GM12878 (cell line): Measurements from ENCODE around the gene BLOC1S6. TPM values are rescaled to one million over a fixed set of nuclear protein-coding genes. Genes with fewer than 3 reads are reported as not detected.

ENCODE experiments used
- CHD1 ChIP-seq: IDR thresholded peaks from 2 replicates; pipeline ENCODE4 v1.6.1; 2012; ENCODE audit warnings: low read depth, low read length, improper control_type of control experiment
- CREB1 ChIP-seq: IDR thresholded peaks from 2 replicates; pipeline ENCODE4 v1.6.1; 2012; ENCODE audit warnings: low read depth, mild to moderate bottlenecking, inconsistent platforms
- E2F8 ChIP-seq: fragments of 450-650 bp; IDR thresholded peaks from 2 replicates; pipeline ENCODE4 v1.6.1; 2018; ENCODE audit warnings: mild to moderate bottlenecking, low read depth, moderate library complexity; ENCODE audit not compliant: partially characterized antibody
- E4F1 ChIP-seq: fragments of 450-650 bp; IDR thresholded peaks from 2 replicates; pipeline ENCODE4 v1.6.1; 2018; ENCODE audit warnings: borderline replicate concordance, mild to moderate bottlenecking; ENCODE audit not compliant: partially characterized antibody
- EP300 ChIP-seq, 2 experiments: fragments of 150-350 bp in 1 of 2; IDR thresholded peaks; 2 replicates each; pipeline ENCODE4 v1.6.1; 2011 to 2012; ENCODE audit warnings: low read depth in 2 of 2, low read length in 2 of 2, borderline replicate concordance in 1 of 2, improper control_type of control experiment in 1 of 2, inconsistent platforms in 1 of 2; ENCODE audit not compliant: control insufficient read depth in 1 of 2
- GATAD2B ChIP-seq: fragments of 450-650 bp; conservative IDR thresholded peaks from 2 replicates; pipeline ENCODE4 v1.6.1; 2017; ENCODE audit warnings: low read depth, mild to moderate bottlenecking, moderate library complexity
- HDGF ChIP-seq: fragments of 450-650 bp; IDR thresholded peaks from 2 replicates; pipeline ENCODE4 v1.6.1; 2016; ENCODE audit warnings: antibody characterized with exemption
- IKZF2 ChIP-seq, 2 experiments: fragments of 450-650 bp; IDR thresholded peaks; 2 replicates each; pipeline ENCODE4 v1.6.1; 2017; ENCODE audit warnings: mild to moderate bottlenecking in 2 of 2, moderate library complexity in 2 of 2
- JUND ChIP-seq: IDR thresholded peaks from 2 replicates; pipeline ENCODE4 v1.6.1; 2012; ENCODE audit warnings: low read depth, mild to moderate bottlenecking, low read length, improper control_type of control experiment, moderate library complexity
- MLLT1 ChIP-seq: fragments of 450-650 bp; IDR thresholded peaks from 2 replicates; pipeline ENCODE4 v1.6.1; 2016; ENCODE audit warnings: mild to moderate bottlenecking
- MTA2 ChIP-seq: fragments of 450-650 bp; IDR thresholded peaks from 2 replicates; pipeline ENCODE4 v1.6.1; 2016; ENCODE audit warnings: low read depth, mild to moderate bottlenecking, moderate library complexity
- NBN ChIP-seq: fragments of 450-650 bp; IDR thresholded peaks from 2 replicates; pipeline ENCODE4 v1.6.1; 2016
- NFIC ChIP-seq: IDR thresholded peaks from 2 replicates; pipeline ENCODE4 v1.6.1; 2012; ENCODE audit warnings: low read depth, mild to moderate bottlenecking, inconsistent platforms, low read length, moderate library complexity
- PAX5 ChIP-seq: IDR thresholded peaks from 2 replicates; pipeline ENCODE4 v1.6.1; 2011; ENCODE audit warnings: low read depth, low read length, borderline replicate concordance
- PKNOX1 ChIP-seq: fragments of 450-650 bp; IDR thresholded peaks from 2 replicates; pipeline ENCODE4 v1.6.1; 2016; ENCODE audit warnings: mild to moderate bottlenecking
- POLR2A ChIP-seq: IDR thresholded peaks from 2 replicates; pipeline ENCODE4 v1.6.1; 2011; ENCODE audit warnings: low read depth, mild to moderate bottlenecking, low read length
- RAD21 ChIP-seq: IDR thresholded peaks from 2 replicates; pipeline ENCODE4 v1.6.1; 2011; ENCODE audit warnings: mild to moderate bottlenecking, low read depth, low read length, moderate library complexity; ENCODE audit not compliant: insufficient read depth
- SIX5 ChIP-seq: IDR thresholded peaks from 2 replicates; pipeline ENCODE4 v1.6.1; 2011; ENCODE audit warnings: mild to moderate bottlenecking, low read depth, low read length, moderate library complexity; ENCODE audit not compliant: severe bottlenecking
- SMAD5 ChIP-seq: IDR thresholded peaks from 2 replicates; pipeline ENCODE4 v1.6.1; 2016; ENCODE audit warnings: antibody characterized with exemption, low read depth
- STAT1 ChIP-seq: fragments of 450-650 bp; conservative IDR thresholded peaks from 2 replicates; pipeline ENCODE4 v1.6.1; 2014; ENCODE audit warnings: antibody characterized with exemption, mild to moderate bottlenecking
- SUPT20H ChIP-seq: IDR thresholded peaks from 2 replicates; pipeline ENCODE4 v1.6.1; 2011; ENCODE audit warnings: low read depth, mild to moderate bottlenecking, low read length, moderate library complexity, borderline replicate concordance; ENCODE audit not compliant: control insufficient read depth
- TARDBP ChIP-seq: IDR thresholded peaks from 2 replicates; pipeline ENCODE4 v1.6.1; 2016; ENCODE audit warnings: borderline replicate concordance
- WRNIP1 ChIP-seq: IDR thresholded peaks from 2 replicates; pipeline ENCODE4 v1.6.1; 2011; ENCODE audit warnings: low read depth, low read length, improper control_type of control experiment, borderline replicate concordance
- ZNF384 ChIP-seq: IDR thresholded peaks from 2 replicates; pipeline ENCODE4 v1.6.1; 2012; ENCODE audit warnings: low read depth, mild to moderate bottlenecking, low read length, improper control_type of control experiment, borderline replicate concordance
- polyA plus RNA-seq, 11 experiments: library from polyadenylated mRNA; depleted of rRNA in 4 of 11; unstranded in 6 of 11; stranded (reverse) in 5 of 11; fragments of >200 nt; fragmentation: Nextera tagmentation in 4 of 11; fragmentation: Illumina TruSeq in 1 of 11; extraction: Ambion mirVana in 4 of 11; extraction: Trizol in 1 of 11; gene quantifications; 1 replicate in 1 of 11; 2 replicates in 10 of 11; pipeline versions ENCODE4 v1.2.1 to v1.2.3, GENCODE V29; 2011 to 2016; ENCODE audit warnings: inconsistent platforms in 2 of 11, missing spikeins in 2 of 11, low read depth in 1 of 11
- total RNA-seq, 4 experiments: library from RNA; depleted of rRNA in 3 of 4; stranded (reverse); fragments of >200 nt in 3 of 4; fragmentation: Illumina TruSeq in 1 of 4; extraction: Trizol in 1 of 4; gene quantifications; 2 replicates each; pipeline versions ENCODE4 v1.2.1 to v1.2.3, GENCODE V29; 2013 to 2021

Gene BLOC1S6
- total and polyA plus RNA-seq, 10 of the 15 experiments (the other 5 are each of a cell fraction or from before 2014, with no cell fraction given), result 13.5 to 48.8 (median 32.7) TPM

GRCh38 chr15:45555934-45556608 is 31.1 kb upstream of the BLOC1S6 start (continued):
- TF ChIP-seq EP300 (IDR thresholded peaks at IDR 0.05; ENCODE audit: borderline replicate concordance in 1 of 2, control insufficient read depth in 1 of 2, low read depth in 2 of 2, low read length in 2 of 2) (peak; percentile 20 to 59; a peak in 1 of 4 replicates), SMAD5 (no peak), JUND (no peak), RAD21 (no peak), NFIC (no peak), NBN (0 out of 2 replicates have a peak, but pooled peaks have one; percentile 41), PAX5 (no peak), E4F1 (peak; percentile 16), CHD1 (no peak), TARDBP (no peak), WRNIP1 (no peak), SIX5 (no peak), SUPT20H (no peak), MLLT1 (no peak), PKNOX1 (no peak), E2F8 (no peak), CREB1 (no peak), POLR2A (no peak), ZNF384 (no peak), GATAD2B (peak; percentile 23; the same call in 1 of the 2 replicates), MTA2 (peak; percentile 82), HDGF (no peak), IKZF2 (IDR thresholded peaks at IDR 0.05) (peak; percentile 87 to 89; a peak in 3 of 4 replicates), STAT1 (no peak)
